ENCODE results near the gene MRAP.

- no peak for TF ChIP-seq EZH2 (IDR thresholded peaks at IDR 0.05; ENCODE audit: borderline replicate concordance, control insufficient read depth, low read depth, low read length)
- no peak for TF ChIP-seq NFIC (IDR thresholded peaks at IDR 0.05; ENCODE audit: low read depth, low read length)
- no peak for TF ChIP-seq USF2 (IDR thresholded peaks at IDR 0.05; ENCODE audit: borderline replicate concordance, low read depth, low read length)
- TF ChIP-seq TCF12 (IDR thresholded peaks at IDR 0.05; ENCODE audit: low read depth, low read length): no peak
- TF ChIP-seq ZSCAN29 (IDR thresholded peaks at IDR 0.05): no peak
- TF ChIP-seq KAT2A (conservative IDR thresholded peaks at IDR 0.05; ENCODE audit: control insufficient read depth, low read depth, low read length): no peak
- TF ChIP-seq CTCF (IDR thresholded peaks at IDR 0.05 in 2 of 3, conservative IDR thresholded peaks at IDR 0.05 in 1 of 3; ENCODE audit: control insufficient read depth in 2 of 3, extremely low read depth in 1 of 3, insufficient read depth in 1 of 3, low read depth in 3 of 3, low read length in 3 of 3): no peak
- TF ChIP-seq EGR1 (IDR thresholded peaks at IDR 0.05; ENCODE audit: borderline replicate concordance in 1 of 2, low read depth in 2 of 2, low read length in 2 of 2): no peak
These were observed 48.7 kb downstream of the MRAP start for GRCh38 chr21:32347351-32347750.
